ENCODE data around the gene FRMD8.
A peak's percentile ranks its signal among the peaks of the same experiment; 100 is the strongest.

The FRMD8 gene

DNA sequence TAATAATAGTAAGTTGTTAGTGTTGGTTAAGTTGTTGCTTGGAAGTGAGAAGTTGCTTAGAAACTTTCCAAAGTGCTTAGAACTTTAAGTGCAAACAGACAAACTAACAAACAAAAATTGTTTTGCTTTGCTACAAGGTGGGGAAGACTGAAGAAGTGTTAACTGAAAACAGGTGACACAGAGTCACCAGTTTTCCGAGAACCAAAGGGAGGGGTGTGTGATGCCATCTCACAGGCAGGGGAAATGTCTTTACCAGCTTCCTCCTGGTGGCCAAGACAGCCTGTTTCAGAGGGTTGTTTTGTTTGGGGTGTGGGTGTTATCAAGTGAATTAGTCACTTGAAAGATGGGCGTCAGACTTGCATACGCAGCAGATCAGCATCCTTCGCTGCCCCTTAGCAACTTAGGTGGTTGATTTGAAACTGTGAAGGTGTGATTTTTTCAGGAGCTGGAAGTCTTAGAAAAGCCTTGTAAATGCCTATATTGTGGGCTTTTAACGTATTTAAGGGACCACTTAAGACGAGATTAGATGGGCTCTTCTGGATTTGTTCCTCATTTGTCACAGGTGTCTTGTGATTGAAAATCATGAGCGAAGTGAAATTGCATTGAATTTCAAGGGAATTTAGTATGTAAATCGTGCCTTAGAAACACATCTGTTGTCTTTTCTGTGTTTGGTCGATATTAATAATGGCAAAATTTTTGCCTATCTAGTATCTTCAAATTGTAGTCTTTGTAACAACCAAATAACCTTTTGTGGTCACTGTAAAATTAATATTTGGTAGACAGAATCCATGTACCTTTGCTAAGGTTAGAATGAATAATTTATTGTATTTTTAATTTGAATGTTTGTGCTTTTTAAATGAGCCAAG is 38.9 kb downstream of the FRMD8 start:
- DNase-seq (ENCODE audit: low read depth): peak; percentile 91

- peak; percentile 94 for DNase-seq (ENCODE audit: low read depth)
Measured at GRCh38 chr11:65425971-65426838, 39.8 kb downstream of the FRMD8 start.

DNA sequence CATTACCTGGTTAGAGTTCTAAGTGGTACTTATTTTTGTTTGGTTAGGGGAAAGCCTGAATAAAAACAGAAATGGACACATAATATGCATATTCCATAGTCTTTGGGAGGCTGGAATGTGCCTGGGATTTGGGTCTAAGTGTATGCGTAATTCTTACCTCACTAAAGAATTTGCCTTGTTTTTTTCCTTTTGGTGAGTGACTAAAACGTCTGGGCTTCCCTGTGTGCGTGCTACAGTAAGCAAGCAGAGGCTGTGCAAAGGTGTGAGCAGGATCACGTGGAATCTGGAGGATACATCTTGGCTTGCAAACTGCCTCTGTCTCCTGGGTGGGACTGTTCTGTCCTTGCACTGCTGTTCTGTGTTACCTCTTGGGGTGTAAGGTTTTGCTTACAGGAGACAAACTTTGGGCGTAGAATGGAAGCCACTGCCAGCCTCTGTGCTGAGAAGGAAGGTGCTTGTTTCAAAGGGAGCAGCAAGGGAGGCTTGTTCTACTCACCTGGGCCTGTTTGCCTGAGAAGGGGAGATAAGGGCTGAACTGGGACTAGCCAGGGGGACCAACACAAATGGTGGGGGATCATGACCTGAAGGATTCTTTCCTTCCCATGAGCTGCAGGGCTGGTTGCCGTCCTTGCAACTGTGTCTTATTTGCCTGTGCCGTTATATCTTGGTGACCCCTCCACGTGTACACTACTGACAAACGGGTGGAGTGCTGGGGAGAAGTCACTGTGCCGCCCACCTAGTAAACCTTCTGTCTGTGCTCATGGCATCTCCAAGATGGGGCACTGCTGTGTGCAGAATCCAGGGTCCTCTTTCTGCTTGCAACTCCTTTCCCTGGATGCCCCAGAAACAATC is 40.6 kb downstream of the FRMD8 start:
- peak; percentile 92 for DNase-seq (ENCODE audit: low read depth)

DNA sequence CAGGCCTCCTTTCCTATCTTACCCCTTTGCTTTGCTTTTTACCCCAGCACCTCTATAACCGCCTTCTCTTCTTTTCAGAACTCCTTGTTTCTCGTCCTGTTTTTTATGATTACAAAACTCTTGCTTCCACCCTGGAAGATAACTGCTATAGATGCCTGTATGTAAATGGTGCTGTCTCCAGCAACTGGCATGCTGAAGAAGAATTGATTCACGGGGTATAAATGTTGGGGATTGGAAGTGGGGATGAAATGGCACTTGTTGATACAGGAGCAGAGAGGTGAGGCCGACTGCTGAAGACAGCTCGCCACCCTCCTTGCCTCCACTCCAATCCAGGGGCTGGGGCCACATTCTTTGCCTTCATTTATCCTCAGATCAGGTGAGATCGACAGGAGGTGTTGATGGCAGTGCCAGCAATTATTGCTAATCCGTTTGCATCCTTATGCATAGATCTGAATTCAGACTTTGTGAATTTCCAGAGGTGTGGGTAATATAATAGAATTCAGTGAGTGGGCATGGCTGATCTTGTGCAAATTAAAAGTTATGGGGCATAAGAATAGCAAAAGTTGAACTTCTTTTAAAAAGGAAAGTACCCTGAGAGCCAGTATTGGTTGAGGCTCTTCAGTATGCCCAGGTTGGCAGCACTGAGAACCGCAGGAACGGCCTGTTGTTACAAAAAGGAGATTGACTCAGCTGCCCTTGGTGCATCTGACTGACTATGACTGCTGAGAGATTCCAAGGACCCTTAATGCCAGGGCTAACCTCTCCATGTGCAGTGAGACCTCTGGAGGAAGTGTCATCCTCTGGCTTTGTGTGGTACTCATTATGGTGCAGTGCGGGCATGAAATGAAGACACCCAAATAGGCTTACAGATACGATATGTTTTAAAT is 41.5 kb downstream of the FRMD8 start:
- DNase-seq (ENCODE audit: low read depth): peak; percentile 81

DNA sequence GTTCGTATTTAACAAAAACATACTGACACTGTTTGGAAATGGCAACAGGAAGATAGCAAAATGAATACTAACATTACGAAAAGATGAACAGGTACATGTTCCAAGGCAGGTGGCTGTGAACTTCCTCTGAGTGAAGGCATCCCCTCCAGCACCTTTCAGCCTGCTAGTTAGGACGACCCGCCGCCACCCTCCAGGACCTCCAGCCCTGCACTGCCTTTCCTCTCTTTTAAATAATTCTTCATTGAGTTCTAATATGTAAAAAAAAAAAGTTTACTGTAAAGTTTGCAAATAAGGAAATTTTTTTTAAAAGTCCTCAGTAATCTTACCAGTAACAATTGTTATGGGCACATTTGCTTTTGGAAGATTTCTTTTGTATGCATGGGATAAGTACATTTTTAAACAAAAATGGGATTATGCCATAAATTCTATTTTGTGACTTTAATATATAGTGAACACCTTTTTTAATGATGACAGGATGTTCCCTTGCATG is 42.2 kb downstream of the FRMD8 start:
- DNase-seq (ENCODE audit: low read depth): peak; percentile 52

- peak; percentile 66 for DNase-seq (ENCODE audit: low read depth)
Measured at GRCh38 chr11:65429068-65429681, 42.7 kb downstream of the FRMD8 start.

DNA sequence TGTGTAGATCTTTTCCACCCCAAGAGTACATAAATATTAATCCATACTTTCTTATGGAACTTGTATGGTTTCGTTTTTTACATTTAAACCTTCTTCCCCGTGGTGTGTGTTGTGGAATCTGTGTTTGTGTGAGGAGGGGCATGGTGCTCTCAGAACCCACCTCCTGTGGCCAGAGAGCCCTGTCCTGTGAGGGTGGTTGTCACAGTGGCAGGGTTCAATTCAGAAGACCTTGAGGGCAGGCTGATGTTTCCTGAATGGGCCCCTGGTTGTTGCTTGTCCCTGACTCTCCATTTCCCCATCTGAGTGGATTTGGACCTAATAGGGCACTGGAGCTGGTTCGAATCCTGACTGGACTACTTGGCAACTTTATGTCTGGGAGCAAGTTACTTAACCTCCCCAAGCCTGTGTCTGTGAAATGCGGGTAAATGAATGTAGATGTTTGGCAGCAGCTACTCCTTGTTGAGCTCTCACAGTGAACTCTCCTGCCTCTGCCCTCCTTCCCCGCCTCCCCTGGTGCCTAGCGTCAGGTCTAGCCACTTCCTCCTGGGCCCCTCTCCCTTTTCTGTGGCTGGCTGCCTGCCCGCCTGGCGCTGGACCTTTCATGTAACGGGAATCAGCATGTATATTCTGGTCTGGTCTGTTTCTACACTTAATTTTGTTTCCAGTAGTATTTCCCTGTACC is 43.4 kb downstream of the FRMD8 start:
- peak; percentile 61 for DNase-seq (ENCODE audit: low read depth)

- peak; percentile 49 for DNase-seq (ENCODE audit: low read depth)
Measured at GRCh38 chr11:65430406-65431217, 44.2 kb downstream of the FRMD8 start.

GRCh38 chr11:65431451-65432099 is 45.1 kb downstream of the FRMD8 start:
- peak; percentile 16 for DNase-seq (ENCODE audit: low read depth)

GRCh38 chr11:65432100-65432650 is 45.7 kb downstream of the FRMD8 start:
- peak; percentile 4 for DNase-seq (ENCODE audit: low read depth)

DNA sequence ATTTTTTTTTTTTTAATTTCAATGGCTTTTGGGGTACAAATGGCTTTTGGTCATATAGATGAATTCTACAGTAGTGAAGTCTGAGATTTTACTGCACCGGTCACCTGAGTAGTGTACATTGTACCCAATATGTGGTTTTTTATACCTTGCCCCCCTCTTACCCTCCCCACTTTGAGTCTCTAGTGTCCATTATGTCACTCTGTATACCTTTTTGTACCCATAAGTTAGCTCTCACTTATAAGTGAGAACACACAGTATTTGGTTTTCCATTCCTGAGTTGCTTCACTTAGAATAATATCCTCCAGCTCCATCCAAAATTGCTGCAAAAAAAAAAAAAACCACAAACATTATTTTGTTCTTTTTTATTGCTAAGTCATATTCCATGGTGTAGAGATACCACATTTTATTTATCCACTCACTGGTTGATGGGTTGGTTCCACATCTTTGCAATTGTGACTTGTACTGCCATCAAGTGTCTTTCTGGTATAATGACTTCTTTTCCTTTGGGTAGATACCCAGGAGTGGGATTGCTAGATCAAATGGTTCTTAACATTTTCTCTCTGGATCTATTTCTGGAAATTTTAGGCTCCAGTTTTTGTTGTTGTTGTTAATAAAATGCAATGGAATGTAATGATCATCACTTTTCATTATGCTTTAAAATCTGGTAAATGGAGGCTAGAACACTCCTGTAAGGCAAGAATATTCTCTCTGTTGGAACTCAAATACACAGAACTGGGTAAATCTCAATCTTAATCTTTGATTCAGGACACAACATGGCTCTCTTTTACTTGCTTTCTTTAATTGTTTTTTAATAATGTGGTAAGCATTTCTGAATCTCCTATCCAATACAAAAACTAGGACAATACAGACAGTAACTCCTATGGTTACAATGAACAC is 46.5 kb downstream of the FRMD8 start:
- peak; percentile 64 for DNase-seq (ENCODE audit: low read depth)

- DNase-seq (ENCODE audit: low read depth): no peak
Measured at GRCh38 chr11:65433657-65434056, 47.2 kb downstream of the FRMD8 start.

DNA sequence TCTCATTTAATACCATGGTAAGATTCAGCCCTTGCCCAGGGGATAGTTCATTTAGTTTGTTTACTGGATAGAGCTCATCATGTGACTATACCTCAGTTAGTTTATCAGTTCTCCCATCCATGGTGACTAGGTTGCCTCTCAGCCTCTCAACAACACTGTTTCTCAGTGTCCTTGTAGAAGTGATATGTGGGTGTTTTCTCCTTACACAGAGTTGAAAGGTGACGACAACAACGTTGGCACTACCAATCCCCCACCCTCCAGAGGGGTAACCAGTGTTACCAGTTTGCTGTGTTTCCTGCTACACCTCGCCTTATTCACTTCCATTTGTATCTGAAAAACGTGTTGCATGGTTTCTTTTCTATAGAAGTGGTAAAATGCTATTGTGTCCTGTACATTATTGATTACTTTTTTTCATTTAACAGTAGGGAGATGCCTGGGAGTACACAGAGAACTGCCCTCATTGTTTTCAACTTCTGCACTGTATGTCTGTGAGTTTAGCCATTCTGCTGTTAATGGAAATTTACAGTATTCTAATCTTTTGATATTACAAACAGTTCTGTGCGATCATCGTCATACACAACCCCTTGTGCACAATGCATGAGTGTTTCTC is 47.7 kb downstream of the FRMD8 start:
- peak; percentile 12 for DNase-seq (ENCODE audit: low read depth)

- peak; percentile 13 for DNase-seq (ENCODE audit: low read depth)
Measured at GRCh38 chr11:65434667-65435410, 48.4 kb downstream of the FRMD8 start.

DNA sequence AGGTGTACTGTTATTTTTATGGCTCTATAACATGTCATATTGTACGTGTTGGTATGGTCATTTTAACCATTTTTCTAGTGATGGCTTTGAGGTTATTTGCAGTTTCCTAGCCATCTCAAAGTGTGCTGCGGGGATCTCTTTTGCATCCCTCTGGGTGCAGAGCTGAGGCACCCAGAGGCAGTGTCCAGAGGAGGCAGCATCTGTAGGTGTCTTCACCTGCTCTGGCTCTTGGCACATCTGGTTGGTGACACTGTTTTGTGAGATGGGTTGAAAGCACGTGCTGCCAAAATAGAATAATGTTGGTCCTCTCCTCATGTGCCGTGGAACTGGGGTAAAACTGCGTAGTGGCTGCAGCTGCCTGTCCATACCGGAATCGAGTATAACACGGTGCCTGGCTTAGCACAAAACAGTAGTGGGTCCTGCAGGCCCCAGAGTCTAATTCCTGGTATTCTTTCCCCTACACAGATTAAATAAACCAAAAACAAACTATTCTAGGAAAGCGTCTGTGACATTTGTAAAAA is 49.0 kb downstream of the FRMD8 start:
- DNase-seq (ENCODE audit: low read depth): peak; percentile 3
